Stimulated activated CD4-positive, alpha-beta T cell treated with anti-CD3 and anti-CD28 coated beads, TNF-alpha, amount 100 ng/mL, for 48 hours (primary cell): ENCODE results near the gene ARID3C.
"Not testable (repeated sequence)": the region's sequence is repeated elsewhere in the genome, so short reads cannot be mapped to it uniquely, and the experiment has no call there.

ENCODE experiments used
- DNase-seq, 3 donors: peaks; one replicate each; pipeline ENCODE4 v3.0.0-alpha.2; 2020; ENCODE audit warnings: low read depth in 3 of 3

Gene ARID3C

GRCh38 chr9:34652602-34653000 is 23.7 kb upstream of the ARID3C start:
- DNase-seq, result no peak

- peak in 2 of 3 donors; percentile 58 to 60 for DNase-seq
Observed at GRCh38 chr9:34651876-34652601, 23.2 kb upstream of the ARID3C start, which contains the start of gene IL11RA. Gene IL11RA (plus strand): TSS chr9:34652185. CDS start chr9:34655218, 3,033 bp downstream.

DNA sequence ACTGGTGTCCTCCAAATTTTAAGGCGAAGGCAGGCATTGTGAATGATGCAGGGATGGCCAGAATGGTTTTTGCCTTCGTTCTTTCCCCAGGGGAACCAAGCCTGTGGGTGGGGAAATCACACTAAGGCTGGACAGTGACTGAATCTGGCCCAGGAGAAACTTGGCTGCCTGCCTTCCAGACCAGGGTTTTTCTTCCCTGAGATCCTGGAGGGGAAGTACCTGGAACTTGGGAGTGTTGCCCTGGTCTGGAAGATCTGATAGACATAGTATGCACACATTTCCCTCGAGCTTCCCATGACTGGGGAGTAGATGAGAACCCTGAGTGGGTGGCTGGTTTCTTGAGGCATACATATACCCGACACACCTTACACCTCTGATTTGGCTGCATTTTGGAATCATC is 22.5 kb upstream of the ARID3C start:
- no peak for DNase-seq

GRCh38 chr9:34650816-34651215 is 21.9 kb upstream of the ARID3C start:
- DNase-seq, result no peak

DNA sequence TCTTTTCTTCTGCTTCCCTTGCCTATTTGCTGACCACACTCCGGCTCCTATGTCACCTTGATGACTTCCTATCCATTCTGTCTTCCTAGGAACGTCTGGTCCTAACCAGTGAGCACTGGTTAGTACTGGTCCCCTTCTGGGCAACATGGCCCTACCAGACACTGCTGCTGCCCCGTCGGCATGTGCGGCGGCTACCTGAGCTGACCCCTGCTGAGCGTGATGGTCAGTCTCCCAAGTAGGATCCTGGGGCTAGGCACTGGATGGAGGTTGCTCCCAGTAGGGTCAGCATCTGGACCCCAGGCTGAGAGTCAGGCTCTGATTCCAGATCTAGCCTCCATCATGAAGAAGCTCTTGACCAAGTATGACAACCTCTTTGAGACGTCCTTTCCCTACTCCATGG is 19.8 kb upstream of the ARID3C start:
- no peak for DNase-seq

GRCh38 chr9:34647651-34648050 is 18.8 kb upstream of the ARID3C start:
- DNase-seq, result no peak

DNA sequence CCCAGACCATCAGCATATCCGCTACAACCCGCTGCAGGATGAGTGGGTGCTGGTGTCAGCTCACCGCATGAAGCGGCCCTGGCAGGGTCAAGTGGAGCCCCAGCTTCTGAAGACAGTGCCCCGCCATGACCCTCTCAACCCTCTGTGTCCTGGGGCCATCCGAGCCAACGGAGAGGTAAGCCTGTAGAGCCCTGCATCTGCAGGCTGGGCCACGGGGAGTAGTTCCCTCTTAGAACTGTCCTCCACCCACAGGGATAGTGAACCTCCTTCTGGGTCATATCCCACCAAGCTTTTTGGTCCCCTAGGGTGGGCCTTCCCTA is 18.2 kb upstream of the ARID3C start:
- DNase-seq, result no peak

DNA sequence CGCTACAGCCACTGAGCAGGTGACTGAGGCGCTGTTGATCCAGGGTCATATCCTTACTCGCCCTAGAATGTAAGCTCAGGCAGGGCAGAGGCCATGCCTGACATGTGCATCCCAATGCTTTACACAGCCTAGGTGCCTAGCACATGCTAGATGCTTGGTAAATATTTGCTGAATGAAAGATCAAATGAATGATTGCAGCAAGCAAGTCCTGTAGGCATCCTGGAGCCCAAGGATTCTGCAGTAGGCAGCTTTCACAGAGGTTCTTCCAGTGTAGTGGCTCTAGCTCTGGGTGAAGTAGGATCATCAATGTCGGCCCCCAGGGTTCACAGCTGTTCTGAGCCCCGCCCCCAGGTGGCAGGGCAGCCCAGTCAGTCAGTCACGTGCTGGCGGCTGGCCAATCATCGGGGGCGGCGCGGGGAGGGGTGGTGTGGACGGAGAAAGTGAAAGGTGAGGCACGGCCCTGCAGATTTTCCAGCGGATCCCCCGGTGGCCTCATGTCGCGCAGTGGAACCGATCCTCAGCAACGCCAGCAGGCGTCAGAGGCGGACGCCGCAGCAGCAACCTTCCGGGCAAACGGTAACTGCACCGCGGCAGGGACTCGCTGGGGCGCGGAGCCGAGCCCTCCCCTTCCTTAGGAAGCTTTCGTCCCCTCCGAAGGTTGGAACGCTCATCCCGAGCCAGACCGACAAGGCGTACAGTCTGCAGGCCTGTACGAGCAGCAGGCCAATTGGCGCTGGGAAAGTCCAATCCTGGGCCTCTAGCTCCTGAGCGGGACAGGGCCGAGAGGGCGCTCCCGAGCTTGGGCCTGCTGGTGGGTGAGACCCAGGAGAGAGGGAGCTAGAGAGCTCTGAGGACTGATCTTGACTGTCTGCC is 17.6 kb upstream of the ARID3C start, which contains the start of gene GALT:
TSS of gene GALT (plus strand) at position 465 of the 873 bp plus-strand sequence. CDS start at position 495, 30 bp downstream.
- DNase-seq, result peak; percentile 95 to 99 (median 95)

DNA sequence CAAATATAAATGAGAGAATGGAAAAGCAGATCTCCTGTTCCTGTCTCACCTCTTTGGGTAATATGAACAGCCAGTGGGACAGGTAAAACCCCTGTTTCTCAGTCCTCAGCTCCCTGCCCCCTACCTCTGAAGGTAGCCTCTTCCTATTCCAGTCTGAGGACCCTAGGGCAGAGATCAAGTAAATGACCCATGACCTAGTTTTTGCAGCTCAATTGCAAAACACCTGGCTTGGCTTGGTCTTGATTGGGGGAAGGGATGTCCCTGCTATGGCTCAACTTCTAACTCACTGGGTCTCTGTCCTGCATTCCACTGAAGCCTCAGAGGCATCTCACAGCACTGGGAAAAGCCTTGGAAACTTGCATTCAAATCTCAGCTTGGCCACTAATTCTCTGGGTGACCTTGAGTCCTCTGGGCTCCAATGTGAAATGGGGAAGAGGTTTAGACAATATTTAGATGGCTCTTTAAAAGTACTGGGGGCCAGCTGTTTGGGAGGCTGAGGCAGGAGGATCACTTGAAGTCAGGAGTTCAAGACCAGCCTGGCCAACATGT is 16.0 kb upstream of the ARID3C start:
- DNase-seq, result no peak

DNA sequence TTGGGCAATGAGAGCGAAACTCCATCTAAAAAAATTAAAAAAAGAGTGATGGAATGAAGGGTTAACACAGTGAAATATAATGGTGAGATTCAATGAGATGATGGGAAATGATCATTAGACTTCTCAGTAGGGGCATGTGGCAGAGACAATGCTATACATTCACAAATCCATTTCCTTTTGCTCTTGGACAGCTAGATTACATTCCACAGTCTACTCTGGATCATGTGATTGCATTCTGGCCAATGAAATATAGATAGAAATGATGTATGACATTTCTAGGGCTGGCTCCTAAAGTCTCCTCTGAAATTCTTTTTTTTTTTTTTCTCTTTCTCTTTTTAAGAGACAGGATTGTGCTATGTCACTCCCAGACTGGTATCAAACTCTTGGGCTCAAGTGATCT is 13.8 kb upstream of the ARID3C start:
- DNase-seq, result no peak

- DNase-seq, result not testable (repeated sequence)
Observed at GRCh38 chr9:34639322-34639721, 10.5 kb upstream of the ARID3C start.

DNA sequence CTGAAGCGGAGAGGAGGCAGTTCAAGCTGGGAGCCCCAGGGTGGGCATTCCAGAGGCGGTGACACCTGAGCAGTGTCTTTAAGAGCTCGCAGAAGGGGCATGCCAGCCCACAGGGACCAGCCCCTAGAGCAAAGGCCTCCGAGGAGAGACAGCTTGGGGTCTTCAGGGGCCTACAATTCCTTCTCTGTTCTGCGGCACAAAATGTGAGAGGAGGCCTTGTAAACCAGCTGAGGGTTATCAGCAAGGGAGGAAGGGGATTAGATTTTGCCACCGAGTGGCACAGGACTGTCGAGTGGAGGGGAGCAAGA is 9.2 kb upstream of the ARID3C start:
- no peak for DNase-seq

DNA sequence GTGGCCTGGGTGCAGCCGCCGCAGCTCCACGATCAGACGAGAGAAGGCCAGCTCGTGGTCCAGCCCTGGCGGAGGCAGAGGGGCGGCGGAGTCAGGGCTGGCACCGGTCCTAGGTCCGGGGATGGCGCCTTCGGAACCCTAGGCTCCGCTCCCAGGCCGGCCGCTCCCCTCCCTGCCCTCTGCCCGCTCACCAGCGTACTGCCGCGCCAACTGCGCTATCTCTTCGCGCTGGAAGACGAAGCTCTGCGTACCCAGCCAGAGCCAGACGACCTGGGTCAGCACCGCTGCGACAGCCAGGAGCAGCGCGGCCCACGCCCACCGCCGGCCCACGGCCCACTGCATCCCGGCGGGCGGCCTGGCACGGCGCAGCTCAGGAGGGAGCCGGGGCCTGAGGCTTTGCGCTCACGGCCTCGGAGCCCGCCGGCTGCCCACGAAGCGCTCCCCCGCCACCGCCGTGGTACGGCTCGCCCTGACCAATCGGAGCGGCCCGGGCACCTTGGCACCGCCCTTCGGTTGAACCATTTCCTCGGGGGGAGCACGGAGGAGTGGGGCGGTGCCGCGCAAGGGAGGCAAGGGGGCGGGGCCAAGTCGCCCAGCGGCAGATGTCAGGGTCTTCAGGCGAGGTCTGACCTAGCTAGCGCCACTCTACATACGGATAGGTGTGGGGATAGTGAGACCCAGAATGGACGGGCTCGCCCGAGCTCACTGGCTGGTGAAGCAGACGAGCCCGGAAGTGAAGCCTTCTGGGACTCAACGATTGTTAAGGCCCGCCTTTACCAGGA is 8.7 kb upstream of the ARID3C start, which contains the start of gene SIGMAR1:
TSS of gene SIGMAR1 (minus strand) at position 432 of the 782 bp plus-strand sequence. CDS start at position 342, 90 bp downstream.
- DNase-seq, result peak; percentile 87 to 89 (median 88)

- DNase-seq, result no peak
Observed at GRCh38 chr9:34636791-34637355, 8.0 kb upstream of the ARID3C start.

DNA sequence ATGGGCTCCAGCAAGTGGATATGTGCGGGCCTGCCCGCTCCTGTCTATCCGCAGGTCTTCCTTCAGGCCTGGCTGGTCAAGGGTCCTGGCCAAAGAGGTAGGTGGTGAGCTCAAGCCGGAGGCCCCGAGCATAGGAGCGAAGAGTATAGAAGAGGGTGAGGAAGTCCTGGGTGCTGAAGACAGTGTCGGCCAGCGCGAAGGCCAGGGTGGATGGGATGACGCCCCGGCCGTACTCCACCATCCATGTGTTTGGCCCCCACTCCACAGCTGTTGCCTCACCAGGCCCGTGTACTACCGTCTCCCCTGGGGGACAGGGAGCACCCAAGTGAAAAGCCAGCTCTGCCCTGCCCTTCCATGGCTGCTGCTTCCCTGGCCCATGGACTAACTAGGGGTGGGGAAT is 6.7 kb upstream of the ARID3C start:
- no peak for DNase-seq

DNA sequence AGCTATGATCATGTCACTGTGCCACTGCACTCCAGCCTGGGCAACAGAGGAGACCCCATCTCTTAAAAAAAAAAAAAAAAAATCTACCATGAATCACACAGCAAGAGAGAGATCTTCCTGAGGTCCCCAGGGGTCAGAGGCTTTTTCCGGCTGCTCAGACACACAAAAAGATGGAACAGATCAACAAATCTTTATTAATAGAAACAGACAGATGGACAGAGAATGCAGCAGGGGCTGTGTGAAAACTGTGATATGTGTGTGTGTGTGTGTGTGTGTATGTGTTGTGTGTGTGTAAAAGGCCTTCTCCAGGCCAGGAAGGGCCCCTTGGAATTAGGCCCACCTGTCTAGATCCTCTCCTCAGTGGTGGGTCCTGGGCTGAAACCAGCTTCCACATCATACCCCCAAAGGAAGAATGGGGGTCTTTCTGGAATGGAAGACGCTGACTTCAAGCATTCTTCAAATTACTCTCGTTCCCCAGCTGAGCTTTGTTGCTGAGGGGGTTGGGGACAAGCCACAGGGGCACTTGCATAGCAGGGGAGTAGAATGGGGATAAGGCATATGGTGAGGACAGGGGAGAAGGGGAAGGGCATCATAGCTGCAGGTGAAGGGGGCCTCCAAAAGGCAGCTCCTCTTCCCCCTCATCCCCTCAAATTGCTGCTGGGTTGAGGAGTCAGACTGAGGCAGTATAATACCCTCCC is 5.8 kb upstream of the ARID3C start:
- no peak for DNase-seq

DNA sequence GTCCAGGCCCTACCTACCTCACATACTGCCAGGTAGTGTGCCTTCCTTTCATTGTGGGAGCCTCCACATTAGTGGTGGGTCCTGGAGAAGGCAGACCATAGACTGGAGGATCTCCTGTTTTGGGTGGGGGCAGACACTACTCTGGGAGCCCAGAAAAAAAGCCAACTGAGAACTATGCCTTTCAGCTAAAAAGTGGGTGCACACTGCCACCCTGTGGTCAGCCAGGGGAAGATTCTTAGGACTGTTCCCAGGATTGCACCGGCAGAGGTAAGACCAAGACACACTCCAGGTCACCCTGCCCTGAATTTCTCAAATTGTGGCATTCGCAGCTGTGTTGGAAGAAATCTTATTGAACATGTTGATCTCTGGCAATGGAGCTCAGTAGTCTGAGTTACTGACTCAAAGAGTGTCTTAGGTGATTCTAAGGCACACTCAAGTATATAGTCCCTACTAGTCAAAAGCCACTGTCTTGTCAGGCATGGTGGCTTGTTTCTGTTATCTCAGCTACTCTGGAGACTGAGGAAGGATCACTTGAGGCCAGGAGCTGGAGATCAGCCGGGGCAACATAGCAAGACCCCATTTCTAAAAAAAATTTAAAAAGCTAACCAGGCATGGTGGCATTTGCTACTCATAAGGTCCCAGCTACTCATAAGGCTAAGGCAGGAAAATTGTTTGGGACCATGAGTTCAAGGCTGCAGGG is 5.1 kb upstream of the ARID3C start:
- DNase-seq, result peak; percentile 38 to 60 (median 57)

DNA sequence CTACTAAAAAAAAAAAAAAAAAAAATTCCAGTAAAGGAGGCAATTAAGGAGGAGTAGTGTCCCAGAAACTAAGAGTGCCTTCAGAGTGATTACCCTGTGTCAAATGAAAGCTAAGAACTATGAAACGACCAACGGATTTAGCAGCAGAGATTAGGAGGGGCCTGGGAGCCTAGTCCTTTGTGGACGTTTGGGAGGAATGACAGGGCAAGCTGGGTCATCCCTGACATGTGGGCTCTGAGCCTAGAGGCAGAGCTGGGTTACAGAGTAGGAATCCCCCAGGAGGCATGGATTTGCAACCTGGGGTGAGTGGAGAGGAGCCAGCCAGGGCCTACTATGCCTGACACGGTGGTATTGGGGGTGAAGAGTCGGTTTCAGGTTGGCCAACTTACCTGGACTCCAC is 4.3 kb upstream of the ARID3C start:
- DNase-seq, result no peak

GRCh38 chr9:34630402-34631154 is 1.7 kb upstream of the ARID3C start:
- no peak for DNase-seq

DNA sequence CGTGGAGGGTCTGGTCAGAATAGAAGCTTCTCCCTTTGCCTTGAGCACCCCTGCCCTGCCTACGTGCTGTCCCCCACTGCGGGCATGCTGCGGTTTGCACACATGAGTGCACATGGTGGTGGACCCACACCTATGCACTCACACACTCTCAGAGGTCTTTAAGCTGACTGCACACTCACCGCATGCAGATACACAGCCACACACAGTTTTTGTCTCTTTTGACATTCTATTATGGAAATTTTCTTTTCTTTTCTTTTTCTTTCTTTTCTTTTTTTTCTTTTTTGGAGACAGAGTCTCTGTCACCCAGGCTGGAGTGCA is 584 bp upstream of the ARID3C start:
- DNase-seq, result no peak
